Aorta (tissue), 5 donors: ENCODE measurements around the gene TRIP12. TPM values are rescaled to one million over a fixed set of nuclear protein-coding genes. Genes with fewer than 3 reads are reported as not detected.

Experiments used
- ATAC-seq: fragments of 200-7000 bp; cut with Tn5 transposase; one replicate; pipeline ENCODE4 v1.9.1; 2022; ENCODE audit warnings: moderate library complexity; ENCODE audit not compliant: low FRiP score
- DNase-seq, 2 donors: peaks; one replicate each; pipeline ENCODE4 v3.0.0-alpha.2; 2020
- H3K27ac ChIP-seq, 2 donors: one replicate each; pipeline ENCODE4 v1.5.1; 2013; ENCODE audit warnings: low read length in 2 of 2, mild to moderate bottlenecking in 2 of 2, moderate library complexity in 2 of 2, control low read depth in 1 of 2, inconsistent platforms in 1 of 2, low read depth in 1 of 2
- H3K27me3 ChIP-seq, 2 donors: one replicate each; pipeline ENCODE4 v1.6.1; 2013; ENCODE audit warnings: control low read depth in 1 of 2, low read length in 1 of 2, mild to moderate bottlenecking in 1 of 2, moderate library complexity in 1 of 2; ENCODE audit not compliant: insufficient read depth in 2 of 2, control insufficient read depth in 1 of 2
- H3K36me3 ChIP-seq, 2 donors: one replicate each; pipeline ENCODE4 v1.6.1; 2013; ENCODE audit warnings: control low read depth in 1 of 2, low read length in 1 of 2, mild to moderate bottlenecking in 1 of 2; ENCODE audit not compliant: insufficient read depth in 2 of 2, control insufficient read depth in 1 of 2
- H3K4me1 ChIP-seq, 2 donors: one replicate each; pipeline ENCODE4 v1.6.1; 2013; ENCODE audit warnings: low read length in 2 of 2, control low read depth in 1 of 2, mild to moderate bottlenecking in 1 of 2, moderate library complexity in 1 of 2; ENCODE audit not compliant: insufficient read depth in 2 of 2, control insufficient read depth in 1 of 2
- H3K4me3 ChIP-seq, 2 donors: one replicate each; pipeline ENCODE4 v1.5.1; 2013; ENCODE audit warnings: low read length in 2 of 2, control low read depth in 1 of 2, mild to moderate bottlenecking in 1 of 2
- H3K9me3 ChIP-seq: one replicate; pipeline ENCODE4 v1.6.1; 2013; ENCODE audit warnings: mild to moderate bottlenecking, low read length; ENCODE audit not compliant: control insufficient read depth
- WGBS, 2 donors: extraction: QIAGEN DNeasy Blood & Tissue Kit; methylation state at CpG; one replicate each; pipeline ENCODE4 v1.1.7; 2013; 5-methylcytosine and 5-hydroxymethylcytosine counted together
- intact Hi-C, 2 donors: fragments of 100-400 bp; cut with DNase I; formaldehyde crosslinking; loops; one replicate each; pipeline versions ENCODE4 v1.14.2 to v1.15.0; 2022
- polyA plus RNA-seq, 2 donors: library from polyadenylated mRNA; stranded (reverse); fragments of 200-250 nt; gene quantifications; one replicate each; pipeline ENCODE4 v1.2.3, GENCODE V29; 2013
- total RNA-seq, 2 donors: library from RNA; stranded (reverse); fragmentation: NEBNext Ultra II Directional; extraction: Animal tissue kit (Norgen Biotek cat#: 25700); gene quantifications; one replicate each; pipeline ENCODE4 v1.2.1, GENCODE V29; 2021
- donor health status: healthy with polysubstance abuse.
- donor health status: Bipolar disorder and iron deficiency.
- donor health status: DM: no; HTN: no; CAD: no.
- donor health status: DM: no; HTN: no; CAD: no.
- donor health status: DM: yes; HTN: yes; CAD: no.

Gene TRIP12
- total and polyA plus RNA-seq, 4 donors = 22.5 to 232 (median 123) TPM

- no peaks in the 10 kb centered on the region for H3K4me1 ChIP-seq
- DNase-seq (no peak), ATAC-seq (no peak)
- no peaks in the 10 kb centered on the region for H3K27me3 ChIP-seq
- WGBS, 2 donors = 71 to 72% methylated on average over 4 of the region's 4 CpGs
- intact Hi-C loops = no loop called here
- H3K27ac ChIP-seq = no peak overlapping the region
- no peak overlapping the region for H3K4me3 ChIP-seq
- H3K36me3 ChIP-seq = peaks cover 0 to 1% of the 10 kb centered on the region in 2 donors
- no peaks in the 10 kb centered on the region for H3K9me3 ChIP-seq
Measured at GRCh38 chr2:229874647-229875046, 47.2 kb downstream of the TRIP12 start.

GRCh38 chr2:229873123-229873581 lies 48.7 kb downstream of the TRIP12 start:
- WGBS, 2 donors = 33 to 36% methylated on average over 1 of the region's 1 CpG

GRCh38 chr2:229870903-229871656 lies 50.7 kb downstream of the TRIP12 start:
- DNase-seq (no peak), ATAC-seq (no peak)
- WGBS, 2 donors = 93 to 94% methylated on average over 6 of the region's 6 CpGs
- H3K36me3 ChIP-seq = peaks cover 0 to 2% of the 10 kb centered on the region in 2 donors
- no peak overlapping the region for H3K27ac ChIP-seq
- H3K4me1 ChIP-seq = peaks cover 2 to 5% of the 10 kb centered on the region in 2 donors
- H3K9me3 ChIP-seq = no peaks in the 10 kb centered on the region
- H3K4me3 ChIP-seq = no peak overlapping the region
- no peaks in the 10 kb centered on the region for H3K27me3 ChIP-seq
- intact Hi-C loops = no loop called here

More at GRCh38 chr2:229873123-229873581, 48.7 kb downstream of the TRIP12 start:
- H3K4me1 ChIP-seq = peaks cover 0 to 2% of the 10 kb centered on the region in 2 donors
- H3K27ac ChIP-seq = no peak overlapping the region
- ATAC-seq = no peak
- DNase-seq = no peak
- no peaks in the 10 kb centered on the region for H3K9me3 ChIP-seq
- intact Hi-C loops = no loop called here
- H3K27me3 ChIP-seq = no peaks in the 10 kb centered on the region
- no peak overlapping the region for H3K4me3 ChIP-seq
- peaks cover 0 to 2% of the 10 kb centered on the region in 2 donors for H3K36me3 ChIP-seq

- Histone ChIP-seq H3K9me3 (no peaks in the 10 kb centered on the region), H3K36me3 (peaks cover 0 to 4% of the 10 kb centered on the region in 2 donors), H3K27ac (no peak overlapping the region), H3K4me1 (peaks cover 4 to 8% of the 10 kb centered on the region in 2 donors), H3K4me3 (no peak overlapping the region), H3K27me3 (no peaks in the 10 kb centered on the region)
- 93% methylated on average over 3 of the region's 3 CpGs for WGBS, 2 donors
- DNase-seq (no peak), ATAC-seq (no peak)
- intact Hi-C loops = no loop called here
Measured at GRCh38 chr2:229869226-229869625, 52.6 kb downstream of the TRIP12 start.

- Histone ChIP-seq H3K9me3 (no peaks in the 10 kb centered on the region), H3K36me3 (peaks cover 0 to 4% of the 10 kb centered on the region in 2 donors), H3K4me1 (peaks cover 4 to 8% of the 10 kb centered on the region in 2 donors), H3K27me3 (no peaks in the 10 kb centered on the region), H3K27ac (no peak overlapping the region), H3K4me3 (no peak overlapping the region)
- 86 to 87% methylated on average over 2 of the region's 2 CpGs for WGBS, 2 donors
- no peak for ATAC-seq
- DNase-seq = no peak
- intact Hi-C loops = no loop called here
Measured at GRCh38 chr2:229868794-229869193, 53.0 kb downstream of the TRIP12 start.

- Histone ChIP-seq H3K4me3 (no peak overlapping the region), H3K9me3 (no peaks in the 10 kb centered on the region), H3K4me1 (peaks cover 4 to 8% of the 10 kb centered on the region in 2 donors), H3K36me3 (peaks cover 0 to 4% of the 10 kb centered on the region in 2 donors), H3K27ac (no peak overlapping the region), H3K27me3 (no peaks in the 10 kb centered on the region)
- WGBS, 2 donors = 95% methylated on average over 2 of the region's 2 CpGs
- intact Hi-C loops = no loop called here
- DNase-seq (no peak), ATAC-seq (no peak)
Measured at GRCh38 chr2:229865033-229865432, 56.8 kb downstream of the TRIP12 start.

- no peak for ATAC-seq
- no peak overlapping the region for H3K27ac ChIP-seq
- peaks cover 2% of the 10 kb centered on the region in 2 donors for H3K4me1 ChIP-seq
- H3K27me3 ChIP-seq = no peaks in the 10 kb centered on the region
- H3K36me3 ChIP-seq = peaks cover 4 to 6% of the 10 kb centered on the region in 2 donors
- DNase-seq = no peak
- no peak overlapping the region for H3K4me3 ChIP-seq
- intact Hi-C loops = no loop called here
- H3K9me3 ChIP-seq = no peaks in the 10 kb centered on the region
Measured at GRCh38 chr2:229861431-229861830, 60.4 kb downstream of the TRIP12 start.

- no peaks in the 10 kb centered on the region for H3K9me3 ChIP-seq
- no peak for DNase-seq
- no peak for ATAC-seq
- no peak overlapping the region for H3K27ac ChIP-seq
- H3K27me3 ChIP-seq = no peaks in the 10 kb centered on the region
- WGBS, 2 donors = 99 to 100% methylated on average over 1 of the region's 1 CpG
- H3K36me3 ChIP-seq = peaks cover 4 to 6% of the 10 kb centered on the region in 2 donors
- intact Hi-C loops = no loop called here
- peaks cover 2% of the 10 kb centered on the region in 2 donors for H3K4me1 ChIP-seq
- no peak overlapping the region for H3K4me3 ChIP-seq
Measured at GRCh38 chr2:229860334-229860733, 61.5 kb downstream of the TRIP12 start.

GRCh38 chr2:229858351-229858750 lies 63.5 kb downstream of the TRIP12 start:
- no peaks in the 10 kb centered on the region for H3K27me3 ChIP-seq
- H3K4me3 ChIP-seq = no peak overlapping the region
- no peak overlapping the region for H3K27ac ChIP-seq
- 97 to 99% methylated on average over 3 of the region's 3 CpGs for WGBS, 2 donors
- ATAC-seq = no peak
- no peaks in the 10 kb centered on the region for H3K9me3 ChIP-seq
- no peaks in the 10 kb centered on the region for H3K4me1 ChIP-seq
- intact Hi-C loops = no loop called here
- DNase-seq = no peak
- H3K36me3 ChIP-seq = peaks cover 4% of the 10 kb centered on the region in 2 donors
